Fibroblast of villous mesenchyme (primary cell): Measurements from ENCODE around the gene TAF8. TPM values are rescaled to one million over a fixed set of nuclear protein-coding genes. Genes with fewer than 3 reads are reported as not detected.
A peak's percentile ranks its signal among the peaks of the same experiment; 100 is the strongest.

Experiments
- DNase-seq: peaks from one replicate; pipeline ENCODE4 v3.0.0-alpha.2; 2010; ENCODE audit warnings: low read depth
- H3K4me3 ChIP-seq: 2 replicates; pipeline ENCODE4 v1.5.1; 2011; ENCODE audit warnings: low read depth, mild to moderate bottlenecking, low read length
- CTCF ChIP-seq: IDR thresholded peaks from 2 replicates; pipeline ENCODE4 v1.5.1; 2012; ENCODE audit warnings: low read depth, mild to moderate bottlenecking, low read length; ENCODE audit not compliant: insufficient read depth
- total RNA-seq: library from RNA; depleted of rRNA; stranded (reverse); fragments of >200 nt; gene quantifications from 2 replicates; pipeline ENCODE4 v1.2.3, GENCODE V29; 2012

Gene TAF8
- total RNA-seq, 1 donor = 16.0 TPM

GRCh38 chr6:42047213-42047590 is 3.1 kb upstream of the TAF8 start:
- no peak for DNase-seq
- no peak for TF ChIP-seq CTCF
- peak overlapping the region; percentile 87 for H3K4me3 ChIP-seq

GRCh38 chr6:42047790-42048405 is 2.4 kb upstream of the TAF8 start:
- no peak for DNase-seq
- no peak for TF ChIP-seq CTCF
- H3K4me3 ChIP-seq = peak overlapping the region; percentile 87

GRCh38 chr6:42049116-42049809 is 1.1 kb upstream of the TAF8 start:
- no peak for TF ChIP-seq CTCF
- DNase-seq = no peak
- peak overlapping the region; percentile 87 for H3K4me3 ChIP-seq

GRCh38 chr6:42049948-42050296 is 402 bp upstream of the TAF8 start:
- peak overlapping the region; percentile 37 for H3K4me3 ChIP-seq
- DNase-seq = no peak
- no peak for TF ChIP-seq CTCF

GRCh38 chr6:42051268-42051653 is 937 bp downstream of the TAF8 start:
- DNase-seq = no peak
- H3K4me3 ChIP-seq = peak overlapping the region; percentile 86
- no peak for TF ChIP-seq CTCF

- no peak for DNase-seq
- no peak for TF ChIP-seq CTCF
- no peak overlapping the region for H3K4me3 ChIP-seq
Measured at GRCh38 chr6:42053601-42054000, 3.3 kb downstream of the TAF8 start.

- DNase-seq = no peak
Measured at GRCh38 chr6:42059743-42060142, 9.4 kb downstream of the TAF8 start.

More at GRCh38 chr6:42059743-42060142, 9.4 kb downstream of the TAF8 start:
- no peak overlapping the region for H3K4me3 ChIP-seq
- no peak for TF ChIP-seq CTCF
